GM21447 (cell line): ENCODE measurements around the gene TLE6.
"Not testable (repeated sequence)": the region's sequence is repeated elsewhere in the genome, so short reads cannot be mapped to it uniquely, and the experiment has no call there.

Source experiments
- ATAC-seq: cut with Tn5 transposase; IDR thresholded peaks from one replicate; pipeline ENCODE4 v1.9.1; 2021; ENCODE audit not compliant: unreplicated experiment

Gene TLE6

DNA sequence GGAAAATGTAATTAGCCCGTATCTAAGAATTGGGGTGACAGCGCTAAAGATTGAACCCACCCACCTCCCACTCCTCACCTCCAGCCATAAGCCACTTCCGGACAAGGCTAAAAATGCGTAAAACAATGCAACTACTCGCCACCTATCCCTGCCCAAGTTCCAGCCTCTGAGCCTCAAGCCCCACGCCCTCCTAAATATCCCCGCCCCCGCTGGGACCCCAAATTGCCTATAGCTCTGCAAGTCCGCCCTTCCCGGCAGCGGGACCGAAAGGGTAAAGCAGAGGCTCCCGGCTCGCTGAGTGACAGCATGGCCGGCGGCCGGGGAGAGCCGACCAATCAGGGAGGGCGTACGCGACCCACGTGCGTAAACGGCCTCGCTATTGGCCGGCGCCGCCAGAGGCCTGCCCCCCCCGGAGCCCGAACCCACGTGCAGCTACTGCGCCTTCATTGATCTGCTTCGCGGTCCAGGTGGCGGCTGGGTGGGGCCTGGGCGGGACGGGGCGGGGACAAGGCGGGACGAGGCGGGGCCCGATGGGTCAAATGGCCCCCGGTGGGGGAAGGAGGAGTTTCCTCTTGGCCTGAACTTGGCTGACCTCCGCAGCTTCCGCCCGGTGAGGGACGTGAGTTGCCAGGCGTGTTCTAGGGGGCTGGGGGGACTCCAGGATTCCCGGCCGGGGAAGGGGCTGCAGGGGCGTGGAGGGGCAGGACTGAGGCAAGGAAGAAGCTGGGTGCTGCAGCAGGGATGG lies at the start of gene TLE6:
Gene TLE6 (plus strand): TSS at position 564 of the 745 bp plus-strand sequence. CDS start 670 bp downstream, outside the sequence.
- peak; percentile 89 for ATAC-seq

DNA sequence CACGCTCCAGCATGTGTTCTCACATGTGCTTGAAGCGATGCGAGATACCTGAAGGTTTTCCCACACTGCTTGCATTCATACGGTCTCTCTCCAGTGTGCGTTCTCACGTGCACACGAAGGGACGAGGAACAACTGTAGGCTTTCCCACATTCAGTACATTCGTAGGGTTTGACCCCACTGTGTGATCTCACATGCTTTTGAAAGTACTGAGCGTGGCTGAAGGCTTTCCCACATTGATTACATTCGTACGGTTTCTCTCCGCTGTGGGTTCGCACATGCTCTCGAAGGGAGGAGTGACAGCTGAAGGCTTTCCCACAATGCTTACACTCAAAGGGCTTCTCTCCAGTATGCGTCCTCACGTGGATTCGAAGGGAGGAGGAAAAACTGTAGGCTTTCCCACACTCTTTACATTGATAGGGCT lies 43.9 kb upstream of the TLE6 start:
- ATAC-seq: no peak

DNA sequence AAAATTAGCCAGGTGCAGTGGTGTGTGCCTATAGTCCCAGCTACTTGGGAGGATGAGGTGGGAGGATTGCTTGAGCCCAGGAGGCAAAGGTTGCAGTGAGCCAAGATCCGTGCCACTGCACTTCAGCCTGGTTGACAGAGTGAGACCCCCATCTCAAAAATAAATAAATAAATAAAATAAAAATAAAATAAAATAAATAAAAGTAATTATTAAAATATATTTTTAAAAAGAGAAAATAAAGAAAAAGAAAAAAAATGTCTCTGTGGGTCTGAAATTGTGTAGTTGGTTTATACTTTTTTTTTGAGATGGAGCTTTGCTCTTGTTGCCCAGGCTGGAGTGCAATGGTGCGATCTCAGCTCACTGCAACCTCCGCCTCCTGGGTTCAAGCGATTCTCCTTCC lies 41.5 kb upstream of the TLE6 start:
- not testable (repeated sequence) for ATAC-seq

DNA sequence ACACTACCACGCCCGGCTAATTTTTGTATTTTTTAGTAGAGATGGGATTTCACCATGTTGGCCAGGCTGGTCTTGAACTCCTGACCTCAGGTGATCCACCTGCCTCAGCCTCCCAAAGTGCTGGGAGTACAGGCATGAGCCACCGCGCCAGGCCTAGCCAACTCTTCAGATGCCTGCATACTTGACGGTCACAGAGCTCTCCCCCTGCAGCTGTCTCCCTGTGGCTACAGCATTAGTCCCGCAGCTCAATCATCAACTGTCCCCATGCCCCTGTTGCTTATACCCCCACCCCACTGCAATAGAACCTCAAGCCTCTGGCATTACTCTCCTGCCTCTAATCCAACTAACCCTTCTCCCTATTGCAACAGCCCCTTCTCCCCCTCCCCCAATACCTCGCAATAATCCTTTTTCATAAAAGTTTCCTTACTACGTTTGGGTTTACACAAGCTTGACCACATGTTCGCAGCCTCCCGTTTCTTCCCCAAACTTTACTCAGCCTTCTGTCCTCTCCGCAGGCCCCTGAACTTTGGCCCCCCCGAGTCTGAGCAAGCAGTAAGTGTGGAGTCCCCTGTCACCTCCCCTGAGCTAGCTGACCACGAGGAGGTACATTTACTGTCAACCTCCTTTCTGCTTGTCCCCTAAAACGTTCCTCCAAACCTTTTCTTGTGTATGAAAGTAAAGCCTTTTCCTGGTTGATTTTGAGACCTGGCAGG lies 34.3 kb upstream of the TLE6 start:
- no peak for ATAC-seq

DNA sequence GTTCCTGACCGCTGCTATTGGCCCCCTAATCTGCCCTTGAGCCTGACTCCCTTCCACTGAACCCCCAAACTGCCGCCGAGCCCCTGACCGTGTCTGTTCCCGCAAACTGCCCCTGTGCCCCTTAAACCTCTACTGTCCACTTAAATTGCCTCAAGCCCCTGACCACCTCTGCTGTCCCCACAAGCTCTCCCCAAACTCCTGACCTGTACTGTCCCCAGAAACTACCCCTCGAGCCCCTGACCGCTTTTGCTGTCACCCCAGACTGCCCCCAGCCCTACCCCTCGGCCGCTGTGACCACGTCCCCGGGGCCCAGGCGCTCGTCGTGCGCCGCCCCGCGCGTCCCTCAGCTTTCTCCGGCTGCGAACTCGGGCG lies 33.0 kb upstream of the TLE6 start:
- no peak for ATAC-seq

DNA sequence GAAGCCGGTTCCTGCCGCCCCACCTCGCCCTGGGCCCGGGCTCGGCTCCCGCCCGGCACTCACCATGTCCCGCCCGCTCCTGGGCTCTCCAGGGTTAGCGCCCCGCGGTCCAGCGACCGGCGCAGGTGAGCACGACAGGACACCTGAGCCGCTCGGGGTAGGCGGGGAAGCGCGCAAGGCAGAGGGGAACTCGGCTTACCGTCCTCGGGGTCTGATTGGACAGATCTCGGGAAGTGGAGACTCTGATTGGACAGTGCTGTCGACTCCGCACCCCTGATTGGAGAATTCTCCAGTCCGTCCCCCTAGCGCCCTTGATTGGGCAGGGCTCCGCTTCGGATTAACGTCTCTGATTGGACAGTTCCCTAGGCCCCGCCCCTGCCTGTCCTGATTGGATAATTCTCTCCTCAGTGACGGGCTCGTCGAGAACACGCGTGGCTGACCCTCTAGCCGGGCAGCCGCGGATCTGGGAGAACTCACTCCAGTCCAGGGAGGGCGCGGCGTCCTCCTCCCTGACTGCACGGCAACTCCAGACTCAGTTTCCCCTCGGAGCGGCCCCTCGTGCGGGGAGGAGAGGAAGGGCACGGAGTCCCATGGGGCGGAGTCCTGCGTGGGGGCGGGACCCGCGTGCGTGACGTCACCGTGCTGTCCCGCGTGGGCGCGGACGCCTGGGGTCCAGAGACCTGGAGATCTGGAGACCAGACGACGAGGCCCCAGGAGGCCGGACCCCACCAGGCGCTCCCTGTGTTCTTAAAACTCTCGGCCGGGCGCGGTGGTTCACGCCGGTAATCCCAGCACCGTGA lies 32.4 kb upstream of the TLE6 start, which contains the start of gene ZNF77:
Gene ZNF77 (minus strand): TSS at position 197 of the 800 bp plus-strand sequence. CDS start 131 bp downstream, at position 66.
- peak; percentile 97 for ATAC-seq

DNA sequence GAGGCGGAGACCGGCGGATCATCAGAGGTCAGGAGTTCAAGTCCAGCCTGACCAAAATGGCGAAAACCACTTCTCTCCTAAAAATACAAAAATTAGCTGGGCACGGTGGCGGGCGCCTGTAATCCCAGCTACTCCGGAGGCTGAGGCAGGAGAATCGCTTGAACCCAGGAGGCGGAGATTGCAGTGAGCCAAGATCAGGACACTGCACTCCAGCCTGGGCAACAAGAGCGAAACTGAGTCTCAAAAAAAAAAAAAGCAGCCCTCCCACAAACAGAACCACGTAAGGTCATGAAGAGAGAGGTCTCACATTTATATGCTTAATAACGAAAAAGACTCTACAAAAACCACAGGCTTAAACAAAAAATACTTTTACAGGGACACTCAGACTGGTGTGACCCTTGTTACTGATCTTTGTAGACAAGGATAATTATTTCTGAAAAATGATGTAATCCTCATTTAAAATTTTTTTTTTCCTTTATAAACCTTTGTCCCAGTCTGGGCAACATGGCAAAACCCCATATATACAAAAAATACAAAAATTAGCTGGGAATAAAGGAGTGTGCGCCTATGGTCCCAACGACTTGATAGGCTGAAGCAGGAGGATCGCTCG lies 31.7 kb upstream of the TLE6 start:
- ATAC-seq: no peak

DNA sequence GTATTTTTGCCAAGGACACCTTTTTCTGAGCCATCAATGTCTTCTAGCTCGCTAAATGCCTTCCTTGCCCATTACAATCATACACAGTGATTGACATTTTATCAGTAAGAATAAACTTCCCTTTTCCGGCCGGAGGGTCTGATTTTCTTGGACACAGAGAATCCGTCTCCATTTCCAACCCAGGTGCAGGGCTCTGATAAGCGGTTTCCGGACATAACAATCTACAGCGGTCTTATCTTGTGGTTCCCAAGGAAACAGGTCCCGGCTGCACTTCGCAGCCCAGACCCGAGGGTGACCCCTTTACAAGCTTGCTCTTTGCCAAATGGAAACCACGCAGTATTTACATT lies 27.5 kb upstream of the TLE6 start:
- no peak for ATAC-seq

DNA sequence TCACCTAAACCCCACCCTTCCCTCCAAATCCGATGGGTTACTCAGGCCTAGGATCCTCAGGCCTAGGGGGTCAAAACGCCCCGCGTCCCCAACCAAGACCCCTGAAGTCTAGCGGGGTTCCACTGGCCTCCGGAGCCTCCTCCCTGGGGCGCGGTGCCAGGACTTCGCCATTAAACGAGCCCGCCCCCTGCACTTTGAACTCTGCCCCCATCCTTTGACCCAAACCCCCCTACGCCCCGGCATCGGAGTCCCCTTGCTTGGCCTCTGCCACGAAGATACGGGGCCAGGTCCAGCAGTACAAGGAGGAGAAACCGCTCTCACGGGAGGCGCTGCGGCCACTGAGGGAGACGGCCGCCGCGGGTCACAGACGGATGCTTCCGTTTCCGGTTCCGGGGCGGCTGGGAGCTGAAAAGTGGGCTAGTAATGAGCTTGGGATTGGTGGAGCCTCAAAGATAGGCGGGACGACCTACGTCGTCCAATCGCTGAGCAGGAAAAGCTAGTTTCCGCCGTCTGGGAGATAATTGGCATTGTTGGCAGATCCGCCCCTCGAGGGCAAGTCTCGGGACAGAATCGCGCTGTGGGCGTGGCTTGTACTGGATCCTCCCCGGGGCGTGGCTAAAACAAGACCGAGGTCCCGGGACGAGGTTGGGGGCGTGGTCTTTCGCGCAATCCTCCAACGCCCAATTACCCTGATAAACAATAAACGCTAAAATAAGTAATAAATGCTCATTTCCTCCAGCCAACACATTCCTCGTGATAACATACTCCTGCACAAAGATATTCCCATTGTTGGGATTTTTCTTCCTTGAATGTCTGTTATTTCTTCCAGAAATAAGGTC lies 26.9 kb upstream of the TLE6 start:
- peak; percentile 92 for ATAC-seq

DNA sequence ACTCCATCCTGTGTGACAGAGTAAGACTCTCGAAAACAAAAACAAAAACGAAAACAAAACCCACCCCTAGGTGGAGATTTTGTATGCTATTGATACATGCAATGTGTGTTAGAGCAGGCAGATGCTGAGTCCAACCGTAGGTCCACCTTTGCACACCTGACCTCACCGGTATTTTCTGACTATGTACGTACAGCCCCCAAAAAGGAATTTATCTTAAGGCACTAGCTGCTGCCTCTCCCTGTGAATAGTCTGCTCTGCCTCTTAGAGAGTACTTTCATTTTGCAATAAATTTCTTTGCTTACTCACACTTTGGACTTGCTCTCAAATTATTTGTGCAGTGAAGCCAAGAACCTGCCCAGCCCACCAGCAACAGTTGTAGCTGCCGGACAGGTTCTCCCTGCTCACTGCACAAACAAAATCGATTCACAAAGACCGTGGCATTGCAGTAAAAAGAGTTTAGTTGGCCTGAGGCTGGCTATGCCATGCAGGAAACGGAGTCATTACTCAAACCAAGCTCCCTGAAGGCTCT lies 24.3 kb upstream of the TLE6 start:
- ATAC-seq: no peak

DNA sequence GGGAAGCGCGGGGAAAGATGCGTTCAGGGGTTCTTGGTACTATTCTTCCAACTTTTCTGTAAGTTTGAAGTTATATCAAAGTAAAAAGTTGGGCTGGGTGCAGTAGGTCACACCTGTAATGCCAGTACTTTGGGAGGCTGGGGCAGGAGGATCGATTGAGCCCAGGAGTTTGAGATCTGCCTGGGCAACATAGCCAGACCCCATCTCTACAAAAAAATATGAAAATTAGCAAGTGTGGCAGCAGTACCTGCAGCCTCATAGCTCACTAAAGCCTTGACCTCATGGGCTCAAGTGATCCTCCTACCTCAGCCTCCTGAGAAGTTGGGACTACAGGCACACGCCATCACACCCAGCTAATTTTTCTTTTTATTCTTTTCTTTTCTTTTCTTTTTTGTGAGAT lies 20.2 kb upstream of the TLE6 start:
- no peak for ATAC-seq

DNA sequence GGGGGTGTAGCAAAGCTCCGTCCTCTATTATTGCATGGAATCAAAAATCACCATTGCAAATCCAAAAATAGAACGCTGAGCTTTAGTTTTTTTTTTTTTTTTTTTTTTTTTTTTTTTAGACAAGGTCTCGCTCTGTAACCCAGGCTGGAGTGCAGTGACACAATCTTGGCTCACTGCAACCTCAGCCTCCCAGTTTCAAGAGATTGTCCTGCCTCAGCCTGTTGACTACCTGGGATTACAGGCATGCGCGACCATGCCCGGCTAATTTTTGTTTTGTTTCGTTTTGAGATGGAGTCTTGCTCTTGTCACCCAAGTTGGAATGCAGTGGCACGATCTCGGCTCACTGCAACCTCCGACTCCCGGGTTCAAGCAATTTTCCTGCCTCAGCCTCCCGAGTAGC lies 17.2 kb upstream of the TLE6 start:
- ATAC-seq: no peak

DNA sequence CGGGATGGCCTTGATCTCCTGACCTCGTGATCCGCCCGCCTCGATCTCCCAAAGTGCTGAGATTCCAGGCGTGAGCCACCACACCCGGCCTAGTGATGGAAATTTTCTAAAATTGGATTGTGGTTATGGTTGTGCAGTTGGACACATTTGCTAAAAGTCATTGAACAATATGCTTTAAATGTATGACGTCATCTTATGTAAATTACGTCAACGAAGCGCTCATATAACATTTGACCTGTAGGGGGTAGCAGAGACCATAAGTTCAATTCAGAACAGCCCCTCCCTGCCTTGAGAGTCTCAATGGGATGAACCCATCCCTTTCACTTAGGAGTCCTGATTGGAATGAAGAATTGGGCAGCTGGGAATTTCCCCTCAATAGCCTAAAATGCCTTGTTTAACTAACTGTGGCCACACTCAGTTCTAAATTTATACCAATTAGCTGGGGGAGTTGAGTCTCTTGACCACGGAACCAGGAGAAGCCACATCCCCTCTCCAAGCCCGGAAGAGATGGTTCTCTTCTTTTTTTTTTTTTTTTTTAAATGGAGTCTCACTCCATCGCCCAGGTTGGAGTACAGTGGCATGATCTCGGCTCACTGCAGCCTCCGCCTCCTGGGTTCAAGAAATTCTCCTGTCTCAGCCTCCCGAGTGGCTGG lies 15.2 kb upstream of the TLE6 start:
- ATAC-seq: no peak

DNA sequence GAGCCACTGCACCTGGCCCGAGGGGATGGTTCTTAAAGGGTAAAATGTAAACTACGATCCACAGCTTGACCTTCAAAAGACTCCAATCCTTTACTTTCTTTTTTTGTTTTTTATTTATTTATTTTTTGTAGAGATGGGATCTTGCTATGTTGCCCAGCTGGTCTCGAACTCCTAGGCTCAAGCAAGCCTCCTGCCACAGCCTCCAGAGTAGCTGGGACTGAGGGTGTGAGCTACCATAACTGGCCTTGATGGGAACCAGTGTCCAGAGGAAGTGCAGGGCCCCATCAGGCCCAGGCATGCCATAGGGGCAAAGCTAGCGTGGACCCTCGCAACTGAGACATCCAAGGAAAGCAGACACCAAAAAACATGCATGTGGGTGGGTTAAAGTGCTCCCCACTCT lies 14.2 kb upstream of the TLE6 start:
- ATAC-seq: no peak

DNA sequence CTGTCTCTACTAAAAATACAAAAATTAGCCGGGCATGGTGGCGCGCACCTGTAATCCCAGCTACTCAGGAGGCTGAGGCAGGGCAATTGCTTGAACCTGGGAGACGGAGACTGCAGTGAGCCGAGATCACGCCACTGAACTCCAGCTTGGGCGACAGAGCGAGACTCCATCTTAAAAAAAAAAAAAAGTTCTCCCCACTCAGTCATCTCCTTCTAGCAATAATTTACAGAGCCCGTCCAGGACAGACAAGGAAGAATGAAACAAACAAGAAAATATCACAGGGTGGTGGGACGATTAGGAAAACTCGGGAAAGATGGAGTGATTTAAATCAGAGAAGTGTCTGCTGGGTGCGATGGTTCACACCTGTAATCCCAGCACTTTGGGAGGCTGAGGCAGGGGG lies 13.7 kb upstream of the TLE6 start:
- not testable (repeated sequence) for ATAC-seq

DNA sequence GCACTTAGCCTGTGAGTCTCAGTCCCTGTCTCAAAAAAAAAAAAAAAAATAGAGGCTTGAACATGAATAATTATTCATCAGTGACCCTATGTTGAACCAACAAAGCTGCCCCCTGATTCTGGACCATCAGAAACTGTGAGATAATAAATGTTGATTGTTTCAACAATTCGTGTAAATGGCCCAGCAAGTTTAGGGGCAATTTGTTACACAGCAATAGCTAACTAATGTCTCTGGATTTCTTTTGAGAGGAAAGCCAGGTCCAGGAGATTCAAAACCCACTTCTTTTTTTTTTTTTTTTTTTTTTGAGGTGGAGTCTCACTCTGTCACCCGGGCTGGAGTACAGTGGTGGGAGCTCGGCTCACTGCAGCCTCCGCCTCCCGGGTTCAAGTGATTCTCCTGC lies 12.5 kb upstream of the TLE6 start:
- no peak for ATAC-seq

DNA sequence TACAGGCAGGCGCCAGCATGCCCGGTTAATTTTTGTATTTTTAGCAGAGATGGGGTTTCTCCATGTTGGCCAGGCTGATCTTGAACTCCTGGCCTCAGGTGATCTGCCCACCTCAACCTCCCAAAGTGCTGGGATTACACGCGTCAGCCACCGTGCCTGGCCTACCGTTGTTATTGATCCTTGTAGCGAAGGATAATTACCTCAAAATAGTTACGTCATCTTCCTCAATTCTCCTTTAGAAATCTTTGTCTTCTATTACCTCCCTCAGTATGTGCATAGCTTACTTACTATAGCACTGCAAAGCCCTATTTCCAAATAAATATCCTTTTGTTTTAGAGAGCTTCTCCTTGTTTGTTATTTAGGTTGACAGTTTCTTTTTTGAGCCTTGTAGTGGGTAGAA lies 9.4 kb upstream of the TLE6 start:
- ATAC-seq: no peak

DNA sequence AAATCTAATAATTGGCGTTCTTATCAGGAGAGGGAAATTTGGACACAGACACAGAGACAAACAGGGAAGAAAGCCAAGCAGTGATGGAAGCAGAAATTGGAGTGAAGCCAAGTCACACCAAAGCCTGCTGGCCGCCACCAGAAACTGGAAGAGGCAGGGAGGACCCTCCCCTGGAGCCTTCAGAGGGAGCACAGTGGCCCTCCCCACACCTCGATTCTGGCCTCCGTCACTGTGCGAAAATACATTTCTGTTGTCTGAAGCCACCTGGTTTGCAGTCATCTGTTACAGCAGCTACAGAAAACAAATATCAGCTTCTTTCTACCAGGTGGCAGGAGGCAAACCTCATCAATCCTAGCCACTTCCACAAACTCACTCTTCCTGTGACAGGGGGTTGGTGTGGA lies 8.3 kb upstream of the TLE6 start:
- no peak for ATAC-seq

DNA sequence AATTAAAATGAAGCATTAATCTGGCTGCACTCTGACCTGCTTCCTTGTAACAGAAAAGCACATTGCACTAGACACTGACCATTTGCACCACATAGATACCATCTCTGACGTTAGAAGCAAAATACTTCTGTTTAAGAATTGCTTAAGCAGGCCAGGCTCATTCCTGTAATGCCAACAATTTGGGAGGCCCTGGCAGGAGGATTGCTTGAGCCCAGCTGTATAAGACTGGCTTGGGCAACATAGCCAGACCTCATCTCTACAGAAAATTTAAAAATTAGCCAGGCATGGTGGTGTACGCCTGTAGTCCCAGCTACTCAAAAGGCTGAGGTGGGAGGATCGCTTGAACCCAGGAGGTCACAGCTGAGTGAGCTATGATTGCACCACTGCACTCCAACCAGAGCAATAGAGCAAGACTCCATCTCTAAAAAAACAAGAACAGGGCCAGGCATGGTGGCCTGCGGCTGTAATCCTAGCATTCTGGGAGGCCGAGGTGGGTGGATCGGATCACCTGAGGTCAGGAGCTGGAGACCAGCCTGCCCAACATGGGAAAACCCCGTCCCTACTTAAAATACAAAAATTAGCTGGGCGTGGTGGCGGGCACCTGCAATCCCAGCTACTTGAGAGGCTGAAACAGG lies 7.0 kb upstream of the TLE6 start:
- no peak for ATAC-seq
